ENCODE results near the gene TBX15.

TBX15 gene

DNA sequence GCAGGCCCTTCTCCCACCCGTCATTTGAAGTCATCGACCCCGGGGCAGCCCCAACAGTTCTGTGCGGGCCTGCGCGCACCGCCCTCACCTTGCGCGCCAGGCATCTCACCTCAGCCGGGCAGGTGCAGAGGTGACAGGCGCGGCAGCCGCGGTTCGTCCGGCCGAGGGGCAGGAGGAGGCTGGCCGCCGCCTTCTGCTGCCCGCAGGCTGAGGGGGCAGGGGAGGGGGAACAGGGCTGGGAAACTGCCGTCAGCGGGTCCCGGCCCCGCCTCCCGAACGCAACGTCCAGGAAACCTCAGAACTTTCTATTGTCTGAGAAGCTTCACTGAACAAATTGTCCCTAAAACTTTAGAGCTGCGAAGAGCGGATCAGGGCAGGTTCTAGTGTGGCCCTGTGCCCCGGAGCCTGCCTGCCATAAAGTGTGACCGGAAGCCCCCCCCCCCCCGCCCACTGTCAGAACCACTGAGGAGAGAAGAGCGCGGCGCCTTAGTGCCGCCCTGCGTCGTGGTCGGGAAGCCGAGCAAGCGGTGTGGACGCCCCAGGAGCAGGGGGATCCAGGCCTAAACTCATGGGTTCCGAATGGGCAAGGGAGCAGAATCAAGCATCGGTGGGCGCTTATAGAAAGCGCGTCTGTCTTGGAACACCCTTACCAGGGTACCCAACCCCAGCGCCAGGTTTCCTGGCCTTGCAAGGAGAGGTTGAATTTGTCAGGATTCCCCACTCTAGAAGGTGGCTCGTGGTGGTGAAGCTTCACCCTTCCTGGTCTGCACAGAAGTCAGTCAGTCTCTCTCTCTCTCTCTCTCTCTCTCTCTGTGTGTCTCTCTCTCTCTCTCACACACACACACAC, 13.3 kb upstream of the TBX15 start:
- DNase-seq, result no peak

DNA sequence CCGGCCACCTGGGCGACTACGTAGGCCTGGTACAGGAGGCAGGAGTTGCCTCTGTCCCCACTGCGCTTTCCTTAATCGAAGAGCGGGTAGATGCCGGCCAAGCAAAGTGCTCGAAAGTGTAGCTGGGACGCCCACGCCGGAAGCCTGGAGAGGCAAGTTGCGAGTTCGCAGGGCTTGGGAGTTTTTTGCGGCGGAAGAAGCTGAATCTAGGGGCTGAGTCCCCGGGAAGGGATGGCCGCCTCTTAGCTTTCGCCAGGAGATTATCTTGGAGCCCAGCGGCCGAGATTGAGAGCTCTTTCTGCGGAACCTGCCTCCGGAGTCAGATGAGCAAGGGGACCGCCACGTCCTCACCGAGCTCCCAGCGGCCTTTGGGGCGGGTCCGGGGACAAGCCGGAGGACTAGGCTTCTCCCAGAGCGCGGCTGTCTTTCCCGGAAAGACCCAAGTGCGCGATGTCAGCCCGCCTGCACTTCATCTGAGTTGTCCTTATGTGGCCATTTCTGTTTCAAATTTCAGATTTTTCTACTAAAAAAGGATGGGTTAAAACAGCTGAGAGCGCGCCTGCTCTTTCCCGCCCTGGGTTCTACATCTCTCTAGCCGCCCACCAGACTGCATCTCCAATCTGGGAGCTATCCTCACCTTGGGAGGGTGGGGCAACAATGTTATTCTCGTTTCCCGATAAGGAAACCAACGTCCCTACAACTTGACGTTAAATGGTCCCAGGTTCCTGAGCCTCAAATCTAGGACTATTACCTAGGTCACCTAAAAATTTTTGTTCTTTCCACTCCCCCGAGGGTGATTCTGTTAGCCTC, 12.4 kb upstream of the TBX15 start:
- DNase-seq, result no peak

DNA sequence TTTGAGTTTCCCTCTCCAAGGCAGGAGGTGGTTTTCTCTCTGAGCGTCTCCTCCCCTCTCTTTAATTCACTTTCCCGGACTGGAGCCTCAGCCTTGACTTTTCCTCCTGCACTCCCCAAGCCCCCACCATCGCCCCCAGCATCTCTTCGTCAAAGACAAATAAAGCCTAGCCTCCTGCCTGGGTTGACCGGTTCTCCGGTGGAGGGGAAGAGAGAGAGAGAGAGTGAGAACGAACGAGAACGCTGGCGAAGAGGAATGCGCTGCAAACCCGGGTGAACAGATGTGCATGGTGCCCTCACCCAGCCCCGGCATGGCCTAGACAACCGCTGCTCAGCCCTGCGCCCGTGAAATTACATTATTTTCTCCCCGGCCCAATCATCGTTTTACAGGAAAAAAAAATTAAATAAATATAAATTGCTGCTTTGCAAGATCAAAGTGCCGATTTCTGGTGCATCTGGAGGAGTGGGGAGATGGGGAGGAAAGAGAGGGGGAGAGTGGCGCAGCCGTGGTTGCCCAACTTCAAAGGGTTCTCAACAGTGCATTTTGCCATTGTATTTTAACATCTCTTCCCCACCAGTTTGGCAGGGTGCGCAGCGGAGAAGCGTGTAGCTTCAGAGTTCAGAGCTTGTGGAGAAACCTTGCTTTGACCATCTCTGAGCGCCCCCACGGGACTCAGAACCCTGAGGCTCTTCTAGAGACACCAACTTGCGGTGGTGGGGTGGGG, 11.4 kb upstream of the TBX15 start:
- DNase-seq, result no peak

DNA sequence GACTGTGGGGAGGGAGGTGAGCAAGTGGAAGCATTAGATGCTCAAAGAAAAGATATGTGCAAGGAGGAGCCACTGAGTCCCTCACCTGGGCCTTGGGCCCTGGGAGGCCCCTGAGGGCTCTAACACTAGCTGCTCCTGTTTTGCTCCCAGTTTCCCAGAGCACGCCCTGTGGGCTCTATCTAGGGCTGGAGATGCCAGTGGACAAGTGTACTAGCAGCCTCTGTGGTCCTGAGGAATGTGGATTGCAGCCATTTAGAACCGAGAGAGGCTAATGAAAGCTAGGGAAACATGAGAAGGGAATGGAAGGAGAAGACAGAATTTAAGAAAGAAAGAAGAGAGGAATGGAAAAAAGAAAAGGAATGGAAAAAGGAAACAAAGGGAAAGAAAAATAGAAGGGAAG, 10.0 kb upstream of the TBX15 start:
- DNase-seq, result no peak

DNA sequence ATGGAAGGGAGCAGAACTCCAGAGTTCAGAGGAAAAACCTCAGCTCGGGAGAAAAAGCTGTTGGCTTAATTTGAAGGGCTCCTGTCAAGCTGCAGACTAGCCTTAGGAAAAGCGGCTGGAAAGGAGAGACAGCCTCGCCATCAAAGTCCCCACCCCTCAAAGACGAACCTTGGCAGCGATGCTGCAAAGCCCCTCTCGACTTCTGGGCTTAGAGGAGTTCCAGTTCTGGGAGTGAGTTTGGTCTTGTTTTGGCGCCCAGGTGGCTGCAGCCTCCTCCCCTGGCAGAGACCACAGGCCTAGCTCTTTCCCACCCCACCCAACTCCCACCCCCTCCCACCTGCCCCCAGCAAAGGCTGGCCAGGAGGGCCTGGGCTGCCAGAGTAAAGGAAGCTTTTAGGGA, 9.1 kb upstream of the TBX15 start:
- no peak for DNase-seq

DNA sequence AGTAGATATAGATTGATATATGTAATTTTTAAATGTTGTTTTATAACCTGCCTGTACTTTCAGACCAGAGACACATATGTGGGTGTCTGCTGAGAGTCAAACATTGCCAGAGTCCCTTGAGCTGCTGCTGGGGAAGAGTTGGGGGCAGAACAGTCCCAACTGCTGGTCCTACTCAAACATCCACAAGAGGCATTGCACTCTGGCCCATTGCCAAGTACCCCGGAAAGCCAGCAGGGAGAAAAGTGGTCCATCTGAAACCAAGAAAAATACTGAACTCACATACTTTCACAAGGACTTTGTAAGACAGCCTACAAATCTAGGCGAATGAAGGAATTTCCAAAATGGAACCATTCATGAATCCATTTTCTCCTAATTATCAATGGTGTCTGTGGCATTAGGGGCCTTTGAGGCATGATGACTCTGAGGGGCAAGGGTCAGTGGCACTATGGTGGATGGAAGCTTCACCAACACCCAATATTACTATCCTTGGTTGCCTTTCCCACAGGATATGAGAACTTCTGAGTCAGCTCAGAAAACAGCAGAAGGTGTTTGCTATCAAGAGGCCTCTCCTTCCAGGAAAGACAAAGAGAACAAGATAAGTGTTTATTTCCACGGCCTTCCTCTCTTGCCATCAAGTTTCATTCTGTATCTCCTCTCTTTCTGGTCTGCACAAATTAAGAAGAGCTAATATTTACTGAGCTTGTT, 7.3 kb upstream of the TBX15 start:
- DNase-seq, result no peak

DNA sequence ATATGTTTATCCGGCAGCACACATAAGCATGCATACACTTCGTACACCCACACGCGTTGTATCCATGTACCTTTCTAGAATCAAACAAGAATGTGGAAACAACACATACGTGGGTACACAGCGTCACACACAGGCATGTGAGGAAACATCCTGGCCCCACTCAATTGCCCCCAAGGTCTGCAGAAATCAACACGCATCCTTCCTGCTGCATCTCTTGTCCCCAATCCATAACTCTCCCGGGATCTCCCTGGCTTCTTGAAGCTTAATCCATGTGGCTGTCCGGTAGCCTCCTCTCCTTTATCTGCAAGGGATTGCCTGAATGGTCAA, 5.5 kb upstream of the TBX15 start:
- no peak for DNase-seq

DNA sequence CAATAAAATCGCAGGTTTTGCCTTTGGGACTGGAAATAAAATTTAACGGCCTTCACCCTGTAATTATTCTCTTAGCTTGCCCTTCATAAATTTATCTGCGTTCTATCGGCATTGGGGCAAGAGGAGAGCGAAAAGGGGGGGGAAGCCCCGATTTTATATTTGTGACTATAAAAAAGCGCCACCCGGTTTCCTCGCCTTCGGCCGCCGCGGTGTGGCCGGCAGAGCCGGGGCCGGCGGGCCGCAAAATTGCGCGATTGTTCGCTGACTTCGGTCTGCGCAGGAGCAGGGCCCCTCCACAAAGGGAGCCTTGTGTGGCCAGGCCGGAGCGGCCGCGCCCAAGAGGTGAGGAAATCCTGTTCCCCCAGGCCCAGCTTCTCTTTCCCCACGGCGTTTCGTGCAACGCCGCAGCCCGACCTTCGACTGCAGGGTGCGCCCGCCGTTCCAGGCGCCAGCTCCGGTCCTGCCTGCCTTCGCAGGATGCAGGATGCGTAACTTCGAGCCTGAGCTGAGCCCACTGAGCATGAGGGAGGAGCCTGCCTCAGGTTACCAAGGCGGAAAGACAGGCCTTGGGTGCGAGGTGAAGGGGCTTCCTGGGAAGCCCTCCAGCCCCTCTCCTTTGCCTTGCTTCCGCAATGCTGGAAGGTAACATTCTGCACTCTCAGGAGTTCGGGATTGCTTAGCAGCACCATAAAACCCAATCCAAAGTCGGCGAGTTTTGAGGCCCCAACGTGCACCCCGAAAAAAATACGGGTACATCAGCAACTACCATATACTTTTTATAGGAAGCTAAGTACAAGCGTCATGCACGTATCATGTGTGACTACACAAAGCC, 4.9 kb upstream of the TBX15 start:
- DNase-seq, result no peak

DNA sequence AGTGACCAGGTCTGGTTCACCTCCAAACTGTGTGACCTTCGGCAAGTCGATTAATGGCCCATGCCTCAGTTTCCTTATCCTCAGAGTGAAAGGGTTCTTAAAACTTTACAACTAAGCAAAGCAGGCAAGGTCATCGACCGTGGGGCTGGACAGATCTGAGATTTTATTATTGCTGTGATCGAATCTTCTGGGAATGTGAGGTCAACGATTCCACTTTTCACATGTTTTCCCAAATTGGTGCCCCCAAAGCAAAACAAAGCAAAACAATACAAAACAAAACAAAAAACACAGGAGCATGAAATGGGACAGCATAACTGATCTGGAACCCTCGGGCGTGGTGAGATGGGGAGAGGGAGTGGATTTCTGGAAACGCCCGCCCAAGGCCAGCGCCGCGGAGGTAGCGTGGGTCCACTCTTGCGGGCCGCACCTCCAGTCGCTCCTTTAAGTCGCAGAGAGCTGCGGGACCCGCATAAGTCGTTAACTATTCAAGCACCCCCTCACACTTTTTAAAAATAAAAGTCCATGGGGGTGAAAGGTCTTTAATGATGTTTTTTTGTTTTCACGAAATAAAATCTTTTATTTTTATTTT, 4.2 kb upstream of the TBX15 start:
- DNase-seq, result no peak

DNA sequence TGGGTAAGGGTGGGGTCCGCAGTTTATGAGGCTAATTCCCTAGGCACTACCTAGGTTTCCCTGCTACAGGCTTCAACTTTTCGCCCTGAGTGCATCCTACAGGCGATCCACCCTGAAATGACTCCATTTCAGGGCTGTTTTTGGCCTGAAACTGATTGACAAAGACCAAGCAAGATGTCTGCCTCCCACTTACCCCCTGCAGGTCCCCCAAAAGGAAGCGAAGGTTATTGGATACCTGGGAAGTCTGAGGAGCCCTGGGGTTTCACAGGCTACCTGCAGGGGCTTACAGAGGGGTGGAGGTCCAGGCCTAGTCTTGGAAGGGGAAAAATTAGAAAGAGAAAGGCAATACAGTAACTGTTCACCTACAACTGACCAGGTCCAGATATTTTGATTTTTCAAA, 3.3 kb upstream of the TBX15 start:
- DNase-seq, result no peak

DNA sequence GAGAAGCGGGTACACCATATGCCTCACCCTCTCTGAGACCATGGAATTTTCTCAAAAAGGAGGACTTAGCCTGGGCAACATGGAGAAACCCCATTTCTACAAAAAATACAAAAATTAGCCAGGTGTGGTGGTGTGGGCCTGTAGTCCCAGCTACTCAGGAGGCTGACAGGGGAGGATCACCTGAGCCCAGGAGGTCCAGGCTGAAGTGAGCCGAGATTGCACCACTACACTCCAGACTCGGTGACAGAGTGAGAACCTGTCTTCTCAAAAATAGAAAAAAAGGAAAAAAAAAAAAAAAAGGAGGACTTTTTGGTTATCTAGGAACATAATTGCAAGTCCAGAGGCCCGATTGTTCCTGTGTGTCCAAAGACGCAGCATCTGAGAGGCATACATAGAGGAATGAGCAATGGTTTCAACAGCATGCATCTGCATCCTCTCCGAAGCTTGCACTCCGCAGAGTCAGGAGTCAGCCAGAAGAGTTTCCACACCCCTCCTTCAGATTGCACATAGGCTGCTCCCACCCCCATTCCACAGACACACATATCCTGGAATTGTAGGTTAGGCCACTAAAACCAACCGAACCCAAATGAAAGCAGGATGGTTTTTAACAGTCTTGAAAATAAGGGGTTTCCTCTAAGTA, 2.5 kb upstream of the TBX15 start:
- no peak for DNase-seq

DNA sequence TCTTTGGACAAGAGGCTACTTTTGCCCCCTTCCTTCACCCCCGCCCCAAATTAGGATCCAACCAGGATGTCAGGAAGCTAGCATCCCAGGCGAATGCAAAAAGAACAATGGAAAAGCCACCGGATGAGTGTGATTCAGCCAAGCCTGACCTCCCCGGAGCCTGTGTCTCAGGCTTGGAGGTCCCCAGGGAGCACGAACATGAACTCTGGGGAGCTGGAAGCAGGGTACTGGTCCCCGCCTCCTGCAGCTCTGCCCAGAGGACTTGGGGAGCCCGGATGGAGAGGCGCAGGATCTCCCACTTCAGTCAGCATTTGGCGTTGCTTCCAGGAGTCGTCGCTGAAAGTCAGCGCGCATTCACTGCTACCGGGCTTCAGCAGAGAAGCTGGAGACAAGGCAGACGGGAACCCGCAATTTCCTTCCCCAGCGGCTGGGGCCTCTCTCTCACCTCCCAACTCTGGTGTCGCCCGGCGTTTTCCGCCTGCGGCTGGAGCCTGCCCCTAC, 1.8 kb upstream of the TBX15 start:
- no peak for DNase-seq

DNA sequence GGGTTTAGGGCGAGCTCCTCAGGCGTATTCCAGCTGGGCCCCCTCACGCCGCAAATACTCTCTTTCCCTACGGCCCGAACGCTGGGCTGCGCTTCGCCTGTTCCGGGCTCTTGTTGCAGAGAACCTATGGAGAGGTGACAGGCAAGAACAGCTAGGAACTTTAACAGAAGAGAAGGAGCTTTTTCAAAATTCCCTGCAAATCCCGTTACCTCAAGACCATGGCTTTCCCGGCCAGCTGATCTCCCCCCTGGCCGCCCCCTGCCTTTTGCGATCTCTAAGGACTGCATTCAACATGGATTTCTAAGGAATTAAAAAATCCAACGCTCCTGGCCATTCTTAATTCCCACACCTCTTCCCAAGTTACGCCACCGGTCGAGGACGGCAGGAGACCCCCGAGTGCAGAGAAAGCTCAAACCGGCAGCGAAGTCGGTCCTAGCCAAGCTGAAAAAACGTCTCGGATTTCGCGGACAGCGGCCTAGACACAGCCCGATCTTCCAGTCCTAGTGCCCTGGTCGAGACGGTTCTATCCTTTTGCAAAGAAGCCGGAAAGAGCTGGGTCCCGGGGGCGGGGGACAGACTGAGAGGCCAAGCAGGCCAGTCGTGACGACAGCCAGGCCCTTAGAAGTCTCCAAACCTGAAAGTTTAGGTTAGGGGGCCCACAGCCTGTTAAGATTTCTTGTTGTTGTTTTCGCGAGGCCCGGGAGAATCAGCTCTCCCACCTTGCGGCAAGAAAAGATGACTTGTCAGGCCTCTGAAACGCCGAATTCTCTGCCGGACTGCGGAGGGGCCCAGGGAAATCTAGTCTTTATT, 1.1 kb upstream of the TBX15 start:
- DNase-seq, result no peak

DNA sequence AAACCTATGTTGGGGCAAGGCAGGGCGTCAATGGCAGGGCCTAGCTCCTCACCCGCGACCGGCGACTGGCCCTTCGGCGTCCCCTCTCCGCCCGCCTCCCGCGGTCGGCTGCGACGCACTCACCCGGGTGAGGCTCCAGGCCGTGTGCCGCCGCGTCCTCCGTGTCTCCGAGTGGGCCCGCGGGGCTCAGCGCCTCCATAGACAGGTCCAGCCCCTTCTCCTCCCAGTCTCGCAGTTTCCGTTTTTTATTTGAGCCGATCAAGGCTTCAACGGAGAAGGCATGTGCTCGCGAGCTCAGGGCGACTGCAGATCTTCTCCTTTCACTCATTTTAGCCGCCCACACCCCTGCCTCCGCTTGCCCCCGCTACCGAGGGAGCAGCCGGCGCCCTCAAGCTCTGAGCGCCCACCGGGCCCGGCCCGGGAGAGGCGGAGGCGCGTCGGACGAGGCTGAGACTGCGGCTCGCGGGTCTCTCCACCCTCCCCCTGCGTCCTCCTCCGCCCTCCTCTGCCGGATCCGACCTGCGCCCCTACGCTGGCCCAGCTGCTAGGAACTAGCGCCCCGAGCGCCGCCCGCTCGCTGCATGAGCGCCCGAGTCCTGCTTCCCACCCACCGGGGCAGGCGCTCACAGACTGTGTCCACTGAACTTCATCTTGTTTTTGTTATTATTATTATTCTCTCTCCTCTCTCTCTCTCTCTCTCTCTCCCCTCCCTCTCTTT, 516 bp downstream of the TBX15 start:
- DNase-seq, result no peak

DNA sequence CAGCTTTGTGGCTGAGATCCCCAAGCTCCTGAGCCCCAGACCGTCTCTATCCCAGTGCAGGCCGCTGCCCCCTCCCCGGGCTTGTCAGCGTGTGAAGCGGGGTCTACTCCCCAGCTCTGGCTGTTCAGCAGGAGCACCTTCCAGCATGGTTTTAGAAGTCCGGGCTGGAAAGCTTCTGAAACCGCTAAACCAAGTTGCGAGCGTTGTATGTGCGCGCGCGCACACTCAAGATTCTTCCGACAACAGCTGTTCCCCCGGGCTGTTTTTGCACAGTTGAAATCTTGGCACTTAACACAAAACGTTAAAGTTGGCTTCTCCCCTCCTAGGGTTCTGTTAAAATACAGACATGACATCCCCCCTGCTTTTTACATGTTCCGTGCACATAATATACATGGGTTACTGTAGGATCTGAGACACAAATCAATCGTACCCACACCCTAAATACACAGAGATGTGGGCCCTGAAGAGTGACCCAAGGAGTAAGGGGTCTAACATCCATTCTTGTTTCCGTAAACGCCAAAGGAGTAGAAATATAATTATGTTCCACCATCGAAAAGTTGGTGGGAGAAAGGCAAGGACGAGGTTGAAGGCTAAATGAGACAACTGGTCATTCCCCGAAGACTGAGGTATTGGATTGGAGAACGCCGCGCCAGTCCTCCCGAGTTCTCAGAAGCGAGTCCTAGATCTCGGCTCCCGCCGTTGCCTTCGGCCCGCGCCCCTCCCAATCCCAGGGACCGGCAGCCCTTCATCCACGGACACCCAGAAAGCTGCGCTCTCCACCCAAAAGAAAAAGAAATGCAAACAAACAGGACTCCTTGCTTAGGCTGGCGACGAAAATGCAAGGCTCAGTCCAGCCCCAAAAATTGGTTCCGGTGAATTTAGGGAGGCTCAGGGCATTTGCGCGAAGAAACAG, 1.3 kb downstream of the TBX15 start:
- no peak for DNase-seq

DNA sequence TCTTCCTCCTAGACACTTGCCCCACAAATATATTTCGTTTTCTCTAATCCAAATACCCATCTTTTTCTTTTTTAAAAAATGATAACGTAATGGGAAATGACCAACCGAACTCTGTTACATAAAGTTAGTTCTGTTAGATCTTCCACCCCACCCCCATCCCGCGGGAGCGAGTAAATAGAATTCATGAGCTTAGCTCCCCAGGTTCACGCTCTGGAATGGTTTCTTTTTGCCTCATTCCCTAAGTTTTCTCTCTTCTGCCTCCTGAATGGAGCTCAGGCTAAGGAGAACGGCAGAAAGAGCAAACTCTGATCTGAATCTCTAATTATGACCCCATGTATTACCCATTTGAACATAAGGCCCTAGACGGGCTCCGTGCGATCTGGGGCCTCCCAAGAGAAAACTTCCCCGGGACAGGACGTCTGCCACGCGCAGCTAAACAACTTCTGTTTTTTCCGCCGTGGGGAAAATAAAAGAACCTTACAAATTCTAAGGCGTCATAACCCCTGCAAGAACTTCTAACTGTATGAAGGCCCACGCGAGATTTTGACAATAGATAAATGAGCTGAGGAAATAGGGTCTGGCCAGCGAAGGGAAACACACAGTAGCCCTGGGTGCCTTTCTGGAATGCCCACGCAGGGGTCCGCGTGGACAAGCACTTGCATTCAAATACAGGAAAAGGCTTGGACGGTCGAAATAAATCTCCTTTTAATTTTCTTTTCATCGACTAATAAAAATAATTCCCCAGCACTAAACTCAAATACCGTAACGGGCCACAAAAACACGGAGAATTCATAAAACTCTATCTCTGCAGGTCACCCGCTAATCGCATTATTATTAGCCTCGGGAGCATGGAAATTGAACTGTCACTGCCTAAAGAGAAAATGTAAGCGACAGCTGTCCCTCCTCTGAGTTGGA, 2.2 kb downstream of the TBX15 start:
- no peak for DNase-seq

Measured in stimulated activated naive CD4-positive, alpha-beta T cell treated with Interleukin-2 at 50 U/mL for 16 hours (primary cell).